GM12878 (cell line): Measurements from ENCODE around the gene MYO15A. TPM values are rescaled to one million over a fixed set of nuclear protein-coding genes. Genes with fewer than 3 reads are reported as not detected.

Experiments used
- ATAC-seq: fragments of 200-7000 bp; cut with Tn5 transposase; 3 replicates; pipeline ENCODE4 v1.9.1; 2020; ENCODE audit warnings: mild to moderate bottlenecking, moderate library complexity
- BruUV-seq: library from RNA; stranded (reverse); fragments of 400-500 nt; replicated peaks from 2 replicates; lab custom pipeline; 2021; lab: Mats Ljungman, UMichigan
- CTCF ChIA-PET: fragments of 300-600 bp; sonication (Branson Sonifier 250); formaldehyde crosslinking; extraction: SDS; loops from one replicate; lab custom pipeline; 2021; ENCODE audit warnings: inconsistent platforms; lab: Yijun Ruan, JAX
- POLR2A ChIA-PET: fragments of 350-600 bp; formaldehyde crosslinking; extraction: SDS; loops from one replicate; lab custom pipeline; 2021; ENCODE audit warnings: inconsistent platforms; lab: Charles Lee
- RAD21 ChIA-PET: fragments of 300-600 bp; sonication (Branson Sonifier 250); formaldehyde crosslinking; loops from one replicate; lab custom pipeline; 2023; ENCODE audit warnings: antibody characterized with exemption; ENCODE audit not compliant: unreplicated experiment; lab: Charles Lee
- SMC1A ChIA-PET: fragments of 300-600 bp; sonication (Branson Sonifier 250); formaldehyde crosslinking; loops from one replicate; lab custom pipeline; 2023; ENCODE audit not compliant: unreplicated experiment, uncharacterized antibody; lab: Charles Lee
- DNase-seq: peaks from one replicate; pipeline ENCODE4 v3.0.0-alpha.2; 2011; ENCODE audit warnings: low read depth, low spot score
- FAIRE-seq: peaks from 3 replicates; lab custom pipeline; 2011; peaks lifted over from hg19 to GRCh38; lab: Jason Lieb, UNC
- H2AFZ ChIP-seq: 2 replicates; pipeline ENCODE4 v1.6.0; 2011; ENCODE audit warnings: low read depth, low read length, control low read depth; ENCODE audit not compliant: control insufficient read depth
- H3K27ac ChIP-seq: 2 replicates; pipeline ENCODE4 v1.5.1; 2011; ENCODE audit warnings: control low read depth; ENCODE audit not compliant: control insufficient read depth, insufficient read depth
- H3K27me3 ChIP-seq, 2 experiments: replicated peaks in 1 of 2; 2 replicates each; pipeline versions ENCODE4 v1.6.0 to v1.6.1; 2011; ENCODE audit warnings: low read length in 1 of 2; ENCODE audit not compliant: control insufficient read depth in 2 of 2, insufficient read depth in 2 of 2
- H3K36me3 ChIP-seq, 2 experiments: 2 replicates each; pipeline ENCODE4 v1.5.1; 2011; ENCODE audit warnings: low read length in 1 of 2; ENCODE audit not compliant: control insufficient read depth in 2 of 2, insufficient read depth in 2 of 2
- H3K4me1 ChIP-seq: 2 replicates; pipeline ENCODE4 v1.6.1; 2011; ENCODE audit warnings: mild to moderate bottlenecking, low read length, moderate library complexity, mixed read lengths; ENCODE audit not compliant: control insufficient read depth, insufficient read depth
- H3K4me2 ChIP-seq: 2 replicates; pipeline ENCODE4 v1.6.0; 2011; ENCODE audit warnings: control low read depth; ENCODE audit not compliant: control insufficient read depth, insufficient read depth
- H3K4me3 ChIP-seq: fragments of 200-600 bp; sonication (generic); 2 replicates; pipeline ENCODE4 v1.5.1; 2016
- H3K79me2 ChIP-seq: 2 replicates; pipeline ENCODE4 v1.6.0; 2011; ENCODE audit warnings: low read length; ENCODE audit not compliant: control insufficient read depth, insufficient read depth
- H3K9ac ChIP-seq: 2 replicates; pipeline ENCODE4 v1.8.0; 2011; ENCODE audit warnings: low read length, control low read depth, mixed read lengths; ENCODE audit not compliant: control insufficient read depth, insufficient read depth
- H3K9me3 ChIP-seq: replicated peaks from 3 replicates; pipeline ENCODE4 v1.5.1; 2011; ENCODE audit warnings: mild to moderate bottlenecking, low read length; ENCODE audit not compliant: control insufficient read depth, insufficient read depth
- H4K20me1 ChIP-seq: 2 replicates; pipeline ENCODE4 v1.6.0; 2011; ENCODE audit not compliant: control insufficient read depth, insufficient read depth
- ATF7 ChIP-seq: fragments of 450-650 bp; IDR thresholded peaks from 2 replicates; pipeline ENCODE4 v1.6.1; 2016; ENCODE audit warnings: low read depth, mild to moderate bottlenecking
- IKZF1 ChIP-seq: fragments of 450-650 bp; conservative IDR thresholded peaks from 2 replicates; pipeline ENCODE4 v1.6.1; 2017; ENCODE audit warnings: antibody characterized with exemption, mild to moderate bottlenecking
- NR2F1 ChIP-seq: fragments of 450-650 bp; conservative IDR thresholded peaks from 2 replicates; pipeline ENCODE4 v1.6.1; 2017; ENCODE audit warnings: mild to moderate bottlenecking
- RBBP5 ChIP-seq: fragments of 200-600 bp; sonication (generic); conservative IDR thresholded peaks from 2 replicates; pipeline ENCODE4 v1.6.1; 2016
- SPI1 ChIP-seq: IDR thresholded peaks from 2 replicates; pipeline ENCODE4 v1.6.1; 2011; ENCODE audit warnings: low read depth, mild to moderate bottlenecking, low read length, moderate library complexity, borderline replicate concordance; ENCODE audit not compliant: insufficient read depth
- SREBF2 ChIP-seq: IDR thresholded peaks from 2 replicates; pipeline ENCODE4 v1.6.1; 2012; ENCODE audit warnings: mild to moderate bottlenecking, low read length
- WGBS: methylation state at CpG from one replicate; pipeline ENCODE4 v1.1.6; 2016; ENCODE audit warnings: low lambda C conversion rate; ENCODE audit not compliant: insufficient replicate concordance, insufficient coverage; ENCODE audit errors: missing lambda C conversion rate; 5-methylcytosine and 5-hydroxymethylcytosine counted together
- in situ Hi-C: fragments of 300-500 bp; cut with MboI; formaldehyde crosslinking; loops from 9 replicates; pipeline ENCODE4 v1.14.3; 2018; ENCODE audit warnings: mixed read lengths
- intact Hi-C: fragments of 100-400 bp; cut with micrococcal nuclease; formaldehyde crosslinking; loops from one replicate; pipeline ENCODE4 v1.14.2; 2022; ENCODE audit not compliant: unreplicated experiment
- polyA plus RNA-seq, 11 experiments: library from polyadenylated mRNA; depleted of rRNA in 4 of 11; unstranded in 6 of 11; stranded (reverse) in 5 of 11; fragments of >200 nt; fragmentation: Nextera tagmentation in 4 of 11; fragmentation: Illumina TruSeq in 1 of 11; extraction: Ambion mirVana in 4 of 11; extraction: Trizol in 1 of 11; gene quantifications; 1 replicate in 1 of 11; 2 replicates in 10 of 11; pipeline versions ENCODE4 v1.2.1 to v1.2.3, GENCODE V29; 2011 to 2016; ENCODE audit warnings: inconsistent platforms in 2 of 11, missing spikeins in 2 of 11, low read depth in 1 of 11
- total RNA-seq, 4 experiments: library from RNA; depleted of rRNA in 3 of 4; stranded (reverse); fragments of >200 nt in 3 of 4; fragmentation: Illumina TruSeq in 1 of 4; extraction: Trizol in 1 of 4; gene quantifications; 2 replicates each; pipeline versions ENCODE4 v1.2.1 to v1.2.3, GENCODE V29; 2013 to 2021
- TF ChIP-seq, protein P1 (sequence below): IDR thresholded peaks from 2 replicates; pipeline ENCODE4 v1.6.1; 2012; ENCODE audit warnings: mild to moderate bottlenecking, low read depth, low read length
- TF ChIP-seq, protein P2 (sequence below): IDR thresholded peaks from 2 replicates; pipeline ENCODE4 v1.6.1; 2011; ENCODE audit warnings: borderline replicate concordance, low read depth, mild to moderate bottlenecking, moderate library complexity, mixed read lengths, low read length; ENCODE audit not compliant: insufficient read depth; ENCODE audit errors: extremely low read length
- TF ChIP-seq, protein P3 (sequence below): fragments of 150-350 bp; IDR thresholded peaks from 2 replicates; pipeline ENCODE4 v1.6.1; 2016; ENCODE audit warnings: low read depth, low read length
- TF ChIP-seq, protein P4 (sequence below): IDR thresholded peaks from 2 replicates; pipeline ENCODE4 v1.6.1; 2011; ENCODE audit warnings: low read depth, mild to moderate bottlenecking, low read length, moderate library complexity, borderline replicate concordance; ENCODE audit errors: extremely low read depth

The MYO15A gene
- total and polyA plus RNA-seq, 10 of the 15 experiments (the other 5 are each of a cell fraction or from before 2014, with no cell fraction given): 0.03 to 0.77 (median 0.21) TPM; not detected in 4

DNA sequence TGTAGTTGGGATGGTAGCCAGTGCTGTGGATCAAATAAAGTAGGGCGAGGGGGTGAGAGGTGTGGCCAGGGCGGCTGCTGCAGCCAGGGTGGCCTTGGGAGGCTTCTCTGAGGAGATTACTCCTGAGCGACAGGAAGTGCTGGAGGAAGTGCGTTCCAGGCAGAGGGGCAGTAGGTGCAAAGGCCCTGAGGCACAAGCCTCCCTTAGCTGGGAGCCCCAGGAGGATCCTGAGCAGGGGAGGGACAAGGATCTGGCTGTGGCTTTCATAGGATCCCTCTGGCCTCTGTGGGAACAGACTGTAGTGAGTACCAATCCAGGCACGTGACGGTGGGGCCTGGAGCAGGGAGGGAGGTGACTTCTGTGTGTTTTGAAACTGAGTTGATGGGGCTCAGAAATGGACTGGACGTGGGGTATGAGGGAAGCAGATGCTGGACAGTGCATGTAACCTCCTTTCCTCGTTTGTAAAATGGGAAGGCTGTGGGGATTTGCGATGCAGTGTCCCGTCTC lies 119.7 kb downstream of the MYO15A start (continued):
- TF ChIP-seq, protein P1, sequence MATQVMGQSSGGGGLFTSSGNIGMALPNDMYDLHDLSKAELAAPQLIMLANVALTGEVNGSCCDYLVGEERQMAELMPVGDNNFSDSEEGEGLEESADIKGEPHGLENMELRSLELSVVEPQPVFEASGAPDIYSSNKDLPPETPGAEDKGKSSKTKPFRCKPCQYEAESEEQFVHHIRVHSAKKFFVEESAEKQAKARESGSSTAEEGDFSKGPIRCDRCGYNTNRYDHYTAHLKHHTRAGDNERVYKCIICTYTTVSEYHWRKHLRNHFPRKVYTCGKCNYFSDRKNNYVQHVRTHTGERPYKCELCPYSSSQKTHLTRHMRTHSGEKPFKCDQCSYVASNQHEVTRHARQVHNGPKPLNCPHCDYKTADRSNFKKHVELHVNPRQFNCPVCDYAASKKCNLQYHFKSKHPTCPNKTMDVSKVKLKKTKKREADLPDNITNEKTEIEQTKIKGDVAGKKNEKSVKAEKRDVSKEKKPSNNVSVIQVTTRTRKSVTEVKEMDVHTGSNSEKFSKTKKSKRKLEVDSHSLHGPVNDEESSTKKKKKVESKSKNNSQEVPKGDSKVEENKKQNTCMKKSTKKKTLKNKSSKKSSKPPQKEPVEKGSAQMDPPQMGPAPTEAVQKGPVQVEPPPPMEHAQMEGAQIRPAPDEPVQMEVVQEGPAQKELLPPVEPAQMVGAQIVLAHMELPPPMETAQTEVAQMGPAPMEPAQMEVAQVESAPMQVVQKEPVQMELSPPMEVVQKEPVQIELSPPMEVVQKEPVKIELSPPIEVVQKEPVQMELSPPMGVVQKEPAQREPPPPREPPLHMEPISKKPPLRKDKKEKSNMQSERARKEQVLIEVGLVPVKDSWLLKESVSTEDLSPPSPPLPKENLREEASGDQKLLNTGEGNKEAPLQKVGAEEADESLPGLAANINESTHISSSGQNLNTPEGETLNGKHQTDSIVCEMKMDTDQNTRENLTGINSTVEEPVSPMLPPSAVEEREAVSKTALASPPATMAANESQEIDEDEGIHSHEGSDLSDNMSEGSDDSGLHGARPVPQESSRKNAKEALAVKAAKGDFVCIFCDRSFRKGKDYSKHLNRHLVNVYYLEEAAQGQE: no peak
- TF ChIP-seq ATF7: no peak
- TF ChIP-seq, protein P2, sequence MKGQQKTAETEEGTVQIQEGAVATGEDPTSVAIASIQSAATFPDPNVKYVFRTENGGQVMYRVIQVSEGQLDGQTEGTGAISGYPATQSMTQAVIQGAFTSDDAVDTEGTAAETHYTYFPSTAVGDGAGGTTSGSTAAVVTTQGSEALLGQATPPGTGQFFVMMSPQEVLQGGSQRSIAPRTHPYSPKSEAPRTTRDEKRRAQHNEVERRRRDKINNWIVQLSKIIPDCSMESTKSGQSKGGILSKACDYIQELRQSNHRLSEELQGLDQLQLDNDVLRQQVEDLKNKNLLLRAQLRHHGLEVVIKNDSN: no peak

DNA sequence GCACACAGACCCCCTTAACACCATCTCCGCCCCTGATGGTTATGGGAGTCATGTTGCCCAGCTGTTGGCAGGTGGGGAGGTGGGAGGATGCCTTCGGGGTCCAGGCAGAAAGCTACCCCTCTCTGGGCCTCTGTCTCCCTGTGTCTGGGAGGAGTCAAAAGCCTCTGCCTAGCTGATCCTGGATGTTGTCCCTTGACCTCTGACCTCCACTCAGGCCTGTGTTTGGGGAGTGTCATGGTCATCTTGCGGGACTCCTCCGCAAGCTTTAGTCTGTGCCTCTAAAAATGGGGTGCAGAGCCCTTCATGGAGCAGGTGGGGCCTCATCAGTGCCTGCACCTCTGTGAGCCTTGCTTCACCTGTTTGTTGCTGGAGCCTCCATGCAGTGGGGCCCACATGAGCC lies 120.7 kb downstream of the MYO15A start:
- ATAC-seq: no peak
- no peak for TF ChIP-seq IKZF1
- TF ChIP-seq, protein P3, sequence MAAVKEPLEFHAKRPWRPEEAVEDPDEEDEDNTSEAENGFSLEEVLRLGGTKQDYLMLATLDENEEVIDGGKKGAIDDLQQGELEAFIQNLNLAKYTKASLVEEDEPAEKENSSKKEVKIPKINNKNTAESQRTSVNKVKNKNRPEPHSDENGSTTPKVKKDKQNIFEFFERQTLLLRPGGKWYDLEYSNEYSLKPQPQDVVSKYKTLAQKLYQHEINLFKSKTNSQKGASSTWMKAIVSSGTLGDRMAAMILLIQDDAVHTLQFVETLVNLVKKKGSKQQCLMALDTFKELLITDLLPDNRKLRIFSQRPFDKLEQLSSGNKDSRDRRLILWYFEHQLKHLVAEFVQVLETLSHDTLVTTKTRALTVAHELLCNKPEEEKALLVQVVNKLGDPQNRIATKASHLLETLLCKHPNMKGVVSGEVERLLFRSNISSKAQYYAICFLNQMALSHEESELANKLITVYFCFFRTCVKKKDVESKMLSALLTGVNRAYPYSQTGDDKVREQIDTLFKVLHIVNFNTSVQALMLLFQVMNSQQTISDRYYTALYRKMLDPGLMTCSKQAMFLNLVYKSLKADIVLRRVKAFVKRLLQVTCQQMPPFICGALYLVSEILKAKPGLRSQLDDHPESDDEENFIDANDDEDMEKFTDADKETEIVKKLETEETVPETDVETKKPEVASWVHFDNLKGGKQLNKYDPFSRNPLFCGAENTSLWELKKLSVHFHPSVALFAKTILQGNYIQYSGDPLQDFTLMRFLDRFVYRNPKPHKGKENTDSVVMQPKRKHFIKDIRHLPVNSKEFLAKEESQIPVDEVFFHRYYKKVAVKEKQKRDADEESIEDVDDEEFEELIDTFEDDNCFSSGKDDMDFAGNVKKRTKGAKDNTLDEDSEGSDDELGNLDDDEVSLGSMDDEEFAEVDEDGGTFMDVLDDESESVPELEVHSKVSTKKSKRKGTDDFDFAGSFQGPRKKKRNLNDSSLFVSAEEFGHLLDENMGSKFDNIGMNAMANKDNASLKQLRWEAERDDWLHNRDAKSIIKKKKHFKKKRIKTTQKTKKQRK: no peak
- no peak for TF ChIP-seq SREBF2
- TF ChIP-seq SPI1: no peak
- TF ChIP-seq, protein P4, sequence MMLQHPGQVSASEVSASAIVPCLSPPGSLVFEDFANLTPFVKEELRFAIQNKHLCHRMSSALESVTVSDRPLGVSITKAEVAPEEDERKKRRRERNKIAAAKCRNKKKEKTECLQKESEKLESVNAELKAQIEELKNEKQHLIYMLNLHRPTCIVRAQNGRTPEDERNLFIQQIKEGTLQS: no peak
- no peak for TF ChIP-seq RBBP5
- no peak for TF ChIP-seq NR2F1
- no TSS peak for BruUV-seq
- ChIA-PET SMC1A (no interaction called here), CTCF (no interaction called here), POLR2A (no interaction called here), RAD21 (no interaction called here)
- Histone ChIP-seq H3K27ac (no peak overlapping the region), H3K9me3 (no peaks in the 10 kb centered on the region), H3K27me3 (no peaks in the 10 kb centered on the region), H3K4me1 (no peaks in the 10 kb centered on the region), H3K4me3 (no peak overlapping the region), H3K79me2 (no peaks in the 10 kb centered on the region), H3K36me3 (no peaks in the 10 kb centered on the region), H3K4me2 (no peak overlapping the region), H2AFZ (no peak overlapping the region), H3K9ac (no peak overlapping the region), H4K20me1 (no peaks in the 10 kb centered on the region)
- FAIRE-seq: no peak
- WGBS: 49% methylated on average over 4 of the region's 4 CpGs
- in situ Hi-C loops (no loop called here), intact Hi-C loops (loop anchor here (5.0 kb wide), 1 partner anchor 47 kb away; the partner anchor contains the start of gene ALKBH5)
- no peak for DNase-seq
